Neuron (in vitro differentiated cells): Measurements from ENCODE around the gene ACIN1.
"Not testable (repeated sequence)": the region's sequence is repeated elsewhere in the genome, so short reads cannot be mapped to it uniquely, and the experiment has no call there.

Source experiments
- H2AFZ ChIP-seq: one replicate; pipeline ENCODE4 v1.6.1; 2013; ENCODE audit warnings: low read depth, mild to moderate bottlenecking, inconsistent platforms, low read length, moderate library complexity
- H3K27me3 ChIP-seq: one replicate; pipeline ENCODE4 v1.6.1; 2013; ENCODE audit warnings: low read length; ENCODE audit not compliant: insufficient read depth
- H3K36me3 ChIP-seq: one replicate; pipeline ENCODE4 v1.6.1; 2013; ENCODE audit warnings: low read length; ENCODE audit not compliant: insufficient read depth
- H3K4me1 ChIP-seq: one replicate; pipeline ENCODE4 v1.6.1; 2013; ENCODE audit warnings: low read length; ENCODE audit not compliant: insufficient read depth
- H3K4me3 ChIP-seq: 2 replicates; pipeline ENCODE4 v1.5.1; 2013; ENCODE audit warnings: mild to moderate bottlenecking, low read length, moderate library complexity
- H3K9me3 ChIP-seq: one replicate; pipeline ENCODE4 v1.6.1; 2013; ENCODE audit warnings: low read length

Gene ACIN1

DNA sequence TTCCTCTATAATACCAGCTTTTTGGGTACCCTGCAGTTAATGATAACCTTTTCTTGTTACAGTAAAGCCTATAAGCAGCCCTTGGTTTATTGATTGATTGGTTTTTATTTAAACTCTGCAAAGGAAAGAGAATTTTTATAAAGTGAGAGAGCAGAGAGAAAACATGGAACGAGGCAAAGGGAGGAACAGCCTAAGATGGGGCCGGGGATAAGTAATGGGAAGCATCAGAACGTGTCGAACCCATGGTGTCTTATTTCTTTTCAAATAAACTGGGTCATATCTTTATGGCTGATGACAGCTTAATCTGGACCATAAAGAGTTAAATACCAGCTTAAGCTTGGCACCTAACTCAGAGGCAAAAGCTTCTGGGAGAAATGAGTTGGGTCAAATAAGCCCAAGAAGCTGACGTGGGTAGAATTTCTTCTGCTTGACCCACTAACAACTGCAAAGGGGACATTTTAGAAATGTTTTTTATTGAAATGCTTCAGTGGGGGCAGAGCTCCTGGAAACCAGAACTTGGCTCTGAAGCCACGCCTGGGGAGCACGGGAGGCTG is 73.0 kb downstream of the ACIN1 start:
- Histone ChIP-seq H3K4me3 (no peak overlapping the region), H3K27me3 (no peaks in the 10 kb centered on the region), H3K36me3 (peaks cover 12% of the 10 kb centered on the region), H3K4me1 (no peaks in the 10 kb centered on the region), H3K9me3 (no peaks in the 10 kb centered on the region), H2AFZ (no peak overlapping the region)

DNA sequence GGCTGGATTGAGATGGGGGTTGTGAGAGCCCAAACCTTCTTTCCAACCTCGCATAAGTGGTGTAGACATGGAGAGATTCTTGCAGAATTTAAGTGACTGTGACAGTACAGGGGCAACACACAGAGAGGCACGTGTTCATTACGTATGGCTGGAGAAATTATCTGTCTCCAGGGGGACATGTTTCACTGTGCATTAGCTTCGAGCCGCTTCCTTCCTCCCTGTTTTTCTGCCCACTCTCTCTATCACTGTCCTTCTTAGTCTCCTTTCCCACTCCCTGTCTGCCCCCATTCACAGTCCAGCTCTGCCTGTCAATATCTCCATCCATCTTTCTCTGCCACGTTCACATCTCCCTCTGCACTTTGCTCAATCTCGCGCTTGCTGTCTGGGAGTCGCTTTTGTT is 73.5 kb downstream of the ACIN1 start:
- no peaks in the 10 kb centered on the region for H3K9me3 ChIP-seq
- no peak overlapping the region for H2AFZ ChIP-seq
- no peaks in the 10 kb centered on the region for H3K27me3 ChIP-seq
- peaks cover 12% of the 10 kb centered on the region for H3K36me3 ChIP-seq
- no peaks in the 10 kb centered on the region for H3K4me1 ChIP-seq
- H3K4me3 ChIP-seq: no peak overlapping the region

DNA sequence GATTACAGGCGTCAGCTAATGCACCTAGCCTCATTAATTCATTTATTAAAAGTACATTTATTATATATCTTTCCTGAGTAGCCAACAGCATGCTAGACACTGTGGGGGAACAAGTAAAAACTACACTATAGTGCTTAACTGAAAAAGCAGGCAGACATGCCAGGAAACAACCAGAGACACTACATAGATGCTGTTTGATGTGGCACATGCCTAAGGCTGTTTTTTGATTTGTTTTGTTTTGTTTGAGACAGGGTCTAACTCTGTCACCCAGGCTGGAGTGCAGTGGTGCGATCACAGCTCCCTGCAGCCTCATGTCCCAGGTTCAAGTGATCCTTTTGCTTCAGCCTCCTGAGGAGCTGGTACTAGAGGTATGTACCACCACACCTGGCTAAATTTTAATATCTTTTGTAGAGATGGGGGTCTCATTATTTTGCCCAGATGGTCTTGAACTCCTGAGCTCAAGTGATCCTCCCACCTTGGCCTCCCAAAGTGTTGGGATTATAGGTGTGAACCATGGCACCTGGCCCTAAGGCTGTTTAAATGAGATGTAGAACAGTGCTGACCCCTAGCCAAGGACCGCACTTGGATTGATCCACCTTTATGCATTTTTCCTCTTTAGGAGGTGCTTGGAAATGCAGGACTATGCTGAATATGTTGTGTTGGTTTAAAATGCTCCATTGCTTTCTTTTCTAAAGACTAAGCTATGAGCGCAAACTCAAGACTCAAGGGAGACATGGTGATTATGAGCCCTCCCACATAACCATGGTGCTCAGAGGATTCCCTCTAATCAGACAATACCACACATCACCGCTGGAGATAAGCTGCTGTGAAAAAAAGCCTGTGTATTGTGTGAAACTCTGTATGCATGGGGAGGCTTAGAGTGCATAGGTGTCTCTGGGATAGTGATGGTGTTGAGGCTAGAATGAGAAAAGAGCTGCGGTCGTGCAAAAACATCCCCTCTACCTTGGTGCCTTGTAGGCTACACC is 74.5 kb downstream of the ACIN1 start:
- no peak overlapping the region for H2AFZ ChIP-seq
- H3K36me3 ChIP-seq: peaks cover 2% of the 10 kb centered on the region
- no peaks in the 10 kb centered on the region for H3K9me3 ChIP-seq
- H3K27me3 ChIP-seq: no peaks in the 10 kb centered on the region
- no peaks in the 10 kb centered on the region for H3K4me1 ChIP-seq
- H3K4me3 ChIP-seq: no peak overlapping the region

DNA sequence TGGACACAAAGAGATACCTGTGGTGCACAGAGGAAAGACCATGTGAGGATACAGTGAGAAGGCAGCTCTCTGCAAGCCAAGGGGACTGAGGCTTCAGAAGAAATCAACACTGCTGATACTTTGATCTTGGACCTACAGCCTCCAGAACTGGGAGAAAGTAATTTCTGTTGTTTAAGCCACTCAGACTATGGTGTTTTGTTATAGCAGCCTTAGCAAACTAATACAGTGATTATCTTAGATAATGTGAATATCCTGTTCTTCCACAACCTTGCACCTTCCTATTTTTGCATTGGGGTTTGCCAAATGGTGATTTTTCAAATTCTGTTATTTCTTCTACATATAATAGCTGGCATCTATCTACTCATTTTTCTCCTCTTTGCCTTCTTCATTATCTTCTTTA is 76.8 kb downstream of the ACIN1 start:
- no peaks in the 10 kb centered on the region for H3K4me1 ChIP-seq
- H2AFZ ChIP-seq: no peak overlapping the region
- no peaks in the 10 kb centered on the region for H3K27me3 ChIP-seq
- no peak overlapping the region for H3K4me3 ChIP-seq
- H3K36me3 ChIP-seq: no peaks in the 10 kb centered on the region
- H3K9me3 ChIP-seq: no peaks in the 10 kb centered on the region

GRCh38 chr14:23017091-23017490 is 77.8 kb downstream of the ACIN1 start:
- Histone ChIP-seq H3K4me3 (no peak overlapping the region), H3K27me3 (no peaks in the 10 kb centered on the region), H2AFZ (no peak overlapping the region), H3K9me3 (no peaks in the 10 kb centered on the region), H3K36me3 (no peaks in the 10 kb centered on the region), H3K4me1 (no peaks in the 10 kb centered on the region)

DNA sequence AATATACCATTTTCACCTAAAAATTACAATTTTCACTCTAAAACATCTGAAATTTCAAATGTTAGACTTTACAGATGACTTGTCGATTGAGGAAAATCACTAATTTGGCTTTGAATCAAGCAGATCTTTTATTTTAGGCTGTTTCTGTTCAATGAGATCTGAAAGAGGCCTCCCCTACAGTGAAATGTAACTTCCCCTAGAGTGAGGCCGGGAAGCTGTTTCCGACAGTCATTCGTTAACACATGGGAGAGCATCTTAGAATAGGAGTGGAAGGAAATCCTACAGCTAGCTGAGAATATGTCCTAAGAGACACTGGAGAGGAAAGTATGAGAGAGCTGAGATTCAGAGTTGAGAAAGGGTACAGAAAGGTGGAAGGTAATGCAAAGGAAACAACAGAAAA is 79.3 kb downstream of the ACIN1 start:
- Histone ChIP-seq H2AFZ (peak overlapping the region; percentile 34), H3K36me3 (no peaks in the 10 kb centered on the region), H3K4me1 (no peaks in the 10 kb centered on the region), H3K9me3 (no peaks in the 10 kb centered on the region), H3K27me3 (no peaks in the 10 kb centered on the region), H3K4me3 (no peak overlapping the region)

- not testable (repeated sequence) for H2AFZ ChIP-seq, H3K9me3 ChIP-seq, H3K36me3 ChIP-seq, H3K4me3 ChIP-seq, H3K27me3 ChIP-seq, H3K4me1 ChIP-seq
These were observed 81.2 kb downstream of the ACIN1 start for GRCh38 chr14:23013749-23014054.

GRCh38 chr14:23013054-23013748 is 81.7 kb downstream of the ACIN1 start:
- Histone ChIP-seq H3K4me3 (no peak overlapping the region), H2AFZ (no peak overlapping the region), H3K4me1 (peaks cover 10% of the 10 kb centered on the region), H3K36me3 (no peaks in the 10 kb centered on the region), H3K9me3 (no peaks in the 10 kb centered on the region), H3K27me3 (no peaks in the 10 kb centered on the region)

DNA sequence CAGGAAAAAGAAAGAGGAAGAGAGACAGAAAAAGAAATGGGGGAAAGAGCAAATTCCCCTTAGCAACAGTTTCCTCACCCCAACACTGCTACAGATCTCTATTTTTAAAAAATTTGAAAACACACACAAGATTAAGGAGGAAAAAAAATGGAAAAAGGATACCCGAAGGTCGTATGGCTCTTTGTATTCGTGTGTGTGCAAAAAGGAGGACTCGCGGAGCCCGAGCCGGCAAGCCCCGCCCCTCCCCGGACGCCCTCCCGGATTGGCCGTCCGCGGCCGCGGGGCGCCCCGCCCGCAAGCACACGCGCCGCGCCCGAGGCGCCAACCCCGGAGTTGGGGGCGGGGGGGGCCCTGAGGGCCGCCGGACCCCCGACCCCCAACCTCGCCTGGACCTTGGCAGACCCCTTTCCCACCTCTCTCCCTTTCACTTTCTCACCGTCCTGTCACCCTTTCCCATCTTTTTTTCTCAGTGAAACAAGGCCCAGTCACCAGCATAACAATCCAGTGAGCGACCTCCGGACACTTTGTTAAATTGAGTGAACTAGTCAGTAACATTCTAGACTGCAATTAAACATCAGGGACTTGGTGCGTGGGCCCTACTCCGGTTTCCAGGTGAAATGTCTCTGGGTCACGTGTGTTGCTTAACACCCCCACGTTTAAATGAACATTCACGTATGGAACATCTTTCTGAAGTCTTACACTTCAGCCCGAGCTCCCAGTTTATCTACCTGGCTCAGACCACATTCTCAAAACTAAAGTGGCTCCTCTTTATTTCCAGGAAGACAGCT is 84.8 kb downstream of the ACIN1 start, which contains the start of gene C14orf93:
C14orf93 (minus strand) TSS at position 205 of the 788 bp plus-strand sequence. CDS start 11,120 bp downstream, outside the sequence.
- Histone ChIP-seq H3K27me3 (no peaks in the 10 kb centered on the region), H3K4me1 (peaks cover 21% of the 10 kb centered on the region), H2AFZ (peak within 1 kb of the TSS; percentile 85), H3K36me3 (no peaks in the 10 kb centered on the region), H3K4me3 (peak within 1 kb of the TSS; percentile 53), H3K9me3 (no peaks in the 10 kb centered on the region)

DNA sequence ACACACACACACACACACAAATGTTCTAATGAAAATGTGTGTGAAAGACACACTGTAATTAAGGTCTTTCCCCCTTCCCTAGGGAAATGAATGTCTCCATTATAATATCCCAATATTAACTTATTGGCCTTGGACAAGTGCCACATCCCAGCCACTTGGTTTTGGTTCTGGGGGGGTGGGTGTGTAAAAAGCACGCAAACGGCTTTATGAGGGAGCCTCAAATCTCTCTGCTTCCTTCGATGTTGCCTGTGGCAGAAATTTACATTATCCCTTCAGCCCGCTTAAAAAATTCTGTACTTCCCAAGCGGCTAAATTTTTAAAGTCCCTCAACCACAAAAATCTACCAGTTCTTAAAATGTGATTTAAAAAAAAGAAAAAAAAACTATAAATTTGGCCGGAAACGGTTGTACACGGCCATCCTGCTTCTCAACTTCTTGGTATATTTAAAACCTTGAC is 85.4 kb downstream of the ACIN1 start:
- Histone ChIP-seq H3K36me3 (no peaks in the 10 kb centered on the region), H3K4me1 (peaks cover 21% of the 10 kb centered on the region), H3K27me3 (no peaks in the 10 kb centered on the region), H3K4me3 (peak overlapping the region; percentile 53), H2AFZ (peak overlapping the region; percentile 85), H3K9me3 (no peaks in the 10 kb centered on the region)

DNA sequence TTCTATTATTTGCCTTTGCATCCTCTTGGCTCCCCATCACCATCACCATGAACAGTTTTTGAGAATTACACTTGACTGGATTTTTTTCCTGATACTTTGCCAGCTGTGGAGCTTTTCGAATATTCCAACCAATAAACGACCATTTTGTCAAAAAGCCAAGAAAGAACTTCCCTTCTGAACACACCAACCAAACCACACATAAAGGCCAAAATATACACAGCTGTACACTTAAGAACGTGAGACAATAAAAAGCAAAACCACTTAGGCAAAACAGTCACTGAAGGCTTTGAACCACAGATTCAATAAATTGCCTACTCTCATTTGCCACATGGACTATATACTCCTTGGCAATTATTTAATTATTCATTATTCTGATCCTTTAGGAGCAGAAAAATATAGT is 86.1 kb downstream of the ACIN1 start:
- Histone ChIP-seq H3K4me3 (no peak overlapping the region), H3K4me1 (peaks cover 21% of the 10 kb centered on the region), H3K9me3 (no peaks in the 10 kb centered on the region), H3K27me3 (no peaks in the 10 kb centered on the region), H2AFZ (no peak overlapping the region), H3K36me3 (no peaks in the 10 kb centered on the region)
